GM12892 (cell line): ENCODE measurements around the gene CACNA1B.

Source experiments
- POLR2A ChIP-seq: IDR thresholded peaks from 2 replicates; pipeline ENCODE4 v1.6.1; 2011; ENCODE audit warnings: low read depth, low read length, control low read depth
- POLR2AphosphoS5 ChIP-seq: IDR thresholded peaks from 2 replicates; pipeline ENCODE4 v1.6.1; 2011; ENCODE audit warnings: low read depth, low read length, control low read depth
- TAF1 ChIP-seq: IDR thresholded peaks from 2 replicates; pipeline ENCODE4 v1.6.1; 2011; ENCODE audit warnings: low read depth, mild to moderate bottlenecking, control low read depth, low read length, borderline replicate concordance

DNA sequence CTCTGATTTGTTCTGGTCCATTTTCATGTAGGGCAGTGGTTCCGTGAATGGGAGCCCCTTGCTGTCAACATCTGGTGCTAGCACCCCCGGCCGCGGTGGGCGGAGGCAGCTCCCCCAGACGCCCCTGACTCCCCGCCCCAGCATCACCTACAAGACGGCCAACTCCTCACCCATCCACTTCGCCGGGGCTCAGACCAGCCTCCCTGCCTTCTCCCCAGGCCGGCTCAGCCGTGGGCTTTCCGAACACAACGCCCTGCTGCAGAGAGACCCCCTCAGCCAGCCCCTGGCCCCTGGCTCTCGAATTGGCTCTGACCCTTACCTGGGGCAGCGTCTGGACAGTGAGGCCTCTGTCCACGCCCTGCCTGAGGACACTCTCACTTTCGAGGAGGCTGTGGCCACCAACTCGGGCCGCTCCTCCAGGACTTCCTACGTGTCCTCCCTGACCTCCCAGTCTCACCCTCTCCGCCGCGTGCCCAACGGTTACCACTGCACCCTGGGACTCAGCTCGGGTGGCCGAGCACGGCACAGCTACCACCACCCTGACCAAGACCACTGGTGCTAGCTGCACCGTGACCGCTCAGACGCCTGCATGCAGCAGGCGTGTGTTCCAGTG, 244.0 kb downstream of the CACNA1B start:
- TF ChIP-seq POLR2A (no peak), POLR2AphosphoS5 (no peak), TAF1 (no peak)
